HCT116 (cell line): ENCODE measurements around the gene TRABD. TPM values are rescaled to one million over a fixed set of nuclear protein-coding genes. Genes with fewer than 3 reads are reported as not detected.

Experiments
- ATAC-seq: fragments of 200-7000 bp; cut with Tn5 transposase; 2 replicates; pipeline ENCODE4 v1.9.1; 2020; ENCODE audit warnings: mild to moderate bottlenecking, moderate library complexity
- BruUV-seq: library from RNA; stranded (reverse); fragments of 400-500 nt; replicated peaks from 2 replicates; lab custom pipeline; 2021; lab: Mats Ljungman, UMichigan
- CTCF ChIA-PET: fragments of 300-600 bp; sonication (Branson Sonifier 250); formaldehyde crosslinking; loops from one replicate; lab custom pipeline; 2021; ENCODE audit warnings: antibody characterized with exemption; lab: Charles Lee
- POLR2A ChIA-PET: fragments of 300-600, 350-600 bp; sonication (Branson Sonifier 250); formaldehyde crosslinking; loops from one replicate; lab custom pipeline; 2021; ENCODE audit warnings: antibody characterized with exemption; lab: Charles Lee
- RAD21 ChIA-PET, 2 experiments: fragments of 300-600 bp; sonication (Branson Sonifier 250); formaldehyde crosslinking; loops; one replicate each; lab custom pipeline; 2023; ENCODE audit warnings: low total read pairs in 2 of 2; ENCODE audit not compliant: uncharacterized antibody in 2 of 2, unreplicated experiment in 2 of 2, low non-redundant PET in 1 of 2; lab: Charles Lee
- DNase-seq: peaks from one replicate; pipeline ENCODE4 v3.0.0-alpha.2; 2010; ENCODE audit warnings: low read depth, low spot score
- H2AFZ ChIP-seq: fragments of 200-600 bp; shearing (Covaris generic), sonication (generic); 2 replicates; pipeline ENCODE4 v1.6.1; 2017; ENCODE audit warnings: low read depth, mixed run types, mixed read lengths, antibody characterized with exemption, low read length; ENCODE audit not compliant: poor library complexity, severe bottlenecking
- H3K27ac ChIP-seq: 2 replicates; pipeline ENCODE4 v1.5.1; 2012; ENCODE audit warnings: low read depth, low read length
- H3K27me3 ChIP-seq: fragments of 200-600 bp; sonication (generic); 2 replicates; pipeline ENCODE4 v1.6.1; 2016; ENCODE audit warnings: mixed run types, low read length, mixed read lengths; ENCODE audit not compliant: insufficient read depth
- H3K36me3 ChIP-seq, 2 experiments: fragments of 200-500 bp in 1 of 2; fragments of 200-600 bp in 1 of 2; sonication (Bioruptor generic) in 1 of 2; sonication (generic) in 1 of 2; 2 replicates each; pipeline versions ENCODE4 v1.5.1 to v1.6.1; 2014 to 2016; ENCODE audit warnings: low read length in 2 of 2, inconsistent platforms in 1 of 2, mixed read lengths in 1 of 2, mixed run types in 1 of 2; ENCODE audit not compliant: insufficient read depth in 2 of 2, control insufficient read depth in 1 of 2
- H3K4me1 ChIP-seq, 2 experiments: fragments of 200-600 bp in 1 of 2; sonication (generic) in 1 of 2; 2 replicates each; pipeline versions ENCODE4 v1.5.1 to v1.6.1; 2012 to 2017; ENCODE audit warnings: low read length in 2 of 2, inconsistent platforms in 1 of 2, mild to moderate bottlenecking in 1 of 2, mixed read lengths in 1 of 2, mixed run types in 1 of 2, moderate library complexity in 1 of 2; ENCODE audit not compliant: insufficient read depth in 2 of 2, control insufficient read depth in 1 of 2
- H3K4me2 ChIP-seq: fragments of 200-600 bp; sonication (generic); 2 replicates; pipeline ENCODE4 v1.6.1; 2017; ENCODE audit warnings: mixed run types, low read length, mixed read lengths
- H3K4me3 ChIP-seq, 2 experiments: fragments of 200-600 bp in 1 of 2; sonication (generic) in 1 of 2; replicated peaks in 1 of 2; 2 replicates each; pipeline ENCODE4 v1.5.1; 2011 to 2016; ENCODE audit warnings: low read length in 2 of 2, control low read depth in 1 of 2, low read depth in 1 of 2, mild to moderate bottlenecking in 1 of 2, mixed read lengths in 1 of 2, mixed run types in 1 of 2
- H3K79me2 ChIP-seq: fragments of 200-600 bp; sonication (generic); 2 replicates; pipeline ENCODE4 v1.6.1; 2017; ENCODE audit warnings: mild to moderate bottlenecking, mixed run types, low read length, moderate library complexity, mixed read lengths; ENCODE audit not compliant: insufficient read depth
- H3K9ac ChIP-seq: fragments of 200-600 bp; sonication (generic); 2 replicates; pipeline ENCODE4 v1.6.1; 2016; ENCODE audit warnings: low read length, mixed read lengths
- H3K9me2 ChIP-seq: fragments of 200-600 bp; sonication (generic), shearing (Covaris generic); 2 replicates; pipeline ENCODE4 v1.6.1; 2017; ENCODE audit warnings: mixed run types, mild to moderate bottlenecking, moderate library complexity; ENCODE audit not compliant: insufficient read depth
- H3K9me3 ChIP-seq, 2 experiments: fragments of 200-500 bp in 1 of 2; fragments of 200-600 bp in 1 of 2; sonication (Bioruptor generic) in 1 of 2; sonication (generic) in 1 of 2; 2 replicates each; pipeline ENCODE4 v1.6.1; 2014 to 2017; ENCODE audit warnings: low read length in 2 of 2, mixed read lengths in 2 of 2, inconsistent platforms in 1 of 2, low read depth in 1 of 2, mild to moderate bottlenecking in 1 of 2, mixed run types in 1 of 2, moderate library complexity in 1 of 2; ENCODE audit not compliant: control insufficient read depth in 1 of 2, insufficient read depth in 1 of 2
- H4K20me1 ChIP-seq: fragments of 200-600 bp; sonication (generic), shearing (Covaris generic); 2 replicates; pipeline ENCODE4 v1.6.1; 2017; ENCODE audit warnings: mixed run types, mild to moderate bottlenecking, moderate library complexity; ENCODE audit not compliant: insufficient read depth
- ATF3 ChIP-seq: IDR thresholded peaks from 2 replicates; pipeline ENCODE4 v1.6.1; 2012
- EGR1 ChIP-seq: IDR thresholded peaks from 2 replicates; pipeline ENCODE4 v1.6.1; 2012; ENCODE audit warnings: low read depth
- ELF1 ChIP-seq: IDR thresholded peaks from 2 replicates; pipeline ENCODE4 v1.6.1; 2012; ENCODE audit warnings: low read depth, borderline replicate concordance
- EZH2phosphoT487 ChIP-seq: fragments of 200-600 bp; IDR thresholded peaks from 2 replicates; pipeline ENCODE4 v1.6.1; 2018; ENCODE audit warnings: antibody characterized with exemption, borderline replicate concordance
- FOSL1 ChIP-seq: IDR thresholded peaks from 2 replicates; pipeline ENCODE4 v1.6.1; 2012; ENCODE audit warnings: low read depth
- JUND ChIP-seq: IDR thresholded peaks from 2 replicates; pipeline ENCODE4 v1.6.1; 2012
- MAX ChIP-seq: IDR thresholded peaks from 2 replicates; pipeline ENCODE4 v1.6.1; 2012
- POLR2A ChIP-seq: IDR thresholded peaks from 2 replicates; pipeline ENCODE4 v1.7.0; 2011; ENCODE audit warnings: borderline replicate concordance; ENCODE audit not compliant: insufficient read depth, insufficient read length; ENCODE audit errors: extremely low read depth
- RAD21 ChIP-seq: IDR thresholded peaks from 2 replicates; pipeline ENCODE4 v1.6.1; 2012; ENCODE audit warnings: low read depth, mild to moderate bottlenecking
- SIN3A ChIP-seq: IDR thresholded peaks from 2 replicates; pipeline ENCODE4 v1.6.1; 2012; ENCODE audit warnings: low read depth
- SP1 ChIP-seq: IDR thresholded peaks from 2 replicates; pipeline ENCODE4 v1.6.1; 2012; ENCODE audit warnings: low read depth
- SRF ChIP-seq: IDR thresholded peaks from 2 replicates; pipeline ENCODE4 v1.6.1; 2012; ENCODE audit warnings: low read depth
- TCF7L2 ChIP-seq: IDR thresholded peaks from 2 replicates; pipeline ENCODE4 v1.7.0; 2011; ENCODE audit warnings: borderline replicate concordance, inconsistent platforms; ENCODE audit not compliant: insufficient read depth, insufficient read length; ENCODE audit errors: extremely low read depth
- YY1 ChIP-seq: IDR thresholded peaks from 2 replicates; pipeline ENCODE4 v1.6.1; 2011; ENCODE audit warnings: low read length, low read depth, moderate library complexity, mild to moderate bottlenecking; ENCODE audit not compliant: insufficient replicate concordance; ENCODE audit errors: extremely low read depth
- ZBTB33 ChIP-seq: IDR thresholded peaks from 2 replicates; pipeline ENCODE4 v1.6.1; 2011; ENCODE audit warnings: mild to moderate bottlenecking, low read length, moderate library complexity; ENCODE audit not compliant: insufficient replicate concordance; ENCODE audit errors: extremely low read depth
- ZFX ChIP-seq: fragments of 450-650 bp; IDR thresholded peaks from 2 replicates; pipeline ENCODE4 v1.6.1; 2017
- intact Hi-C: fragments of 100-400 bp; cut with micrococcal nuclease; formaldehyde crosslinking; loops from 2 replicates; pipeline ENCODE4 v1.10.0; 2022
- total RNA-seq: library from RNA; stranded (reverse); gene quantifications from one replicate; pipeline ENCODE4 v1.2.1, GENCODE V29; 2021; ENCODE audit not compliant: unreplicated experiment

TRABD gene
- total RNA-seq, 1 experiment from 2014 or later, result 90.3 TPM

GRCh38 chr22:50210378-50211139, 24.8 kb downstream of the TRABD start:
- Histone ChIP-seq H4K20me1 (no peaks in the 10 kb centered on the region), H2AFZ (no peak overlapping the region), H3K27ac (no peak overlapping the region; the same call in 1 of the 2 replicates), H3K79me2 (peaks cover 17% of the 10 kb centered on the region; the same call in 1 of the 2 replicates), H3K36me3 (peaks cover 13 to 18% of the 10 kb centered on the region in 2 experiments), H3K9me2 (no peaks in the 10 kb centered on the region), H3K27me3 (no peaks in the 10 kb centered on the region), H3K4me3 (no peak overlapping the region), H3K9ac (no peak overlapping the region), H3K4me1 (peaks cover 0 to 16% of the 10 kb centered on the region in 2 experiments; a peak in 2 of 4 replicates), H3K4me2 (no peak overlapping the region), H3K9me3 (no peaks in the 10 kb centered on the region)
- no TSS peak for BruUV-seq
- ChIA-PET RAD21 (no interaction called here), CTCF (interaction anchor here (0.9 kb wide), 1 partner anchor 62 kb away, joined by 3 read pairs; no protein-coding TSS in a partner anchor), POLR2A (no interaction called here)
- intact Hi-C loops, result no loop called here
- ATAC-seq, result no peak
- no peak for TF ChIP-seq SRF
- TF ChIP-seq ZFX, result no peak
- TF ChIP-seq TCF7L2, result no peak
- TF ChIP-seq SP1, result no peak
- TF ChIP-seq POLR2A, result no peak
- no peak for TF ChIP-seq JUND
- TF ChIP-seq EZH2phosphoT487, result no peak
- no peak for TF ChIP-seq RAD21
- no peak for TF ChIP-seq EGR1
- TF ChIP-seq ZBTB33, result no peak
- TF ChIP-seq FOSL1, result no peak
- no peak for TF ChIP-seq YY1
- TF ChIP-seq MAX, result no peak
- no peak for TF ChIP-seq SIN3A
- TF ChIP-seq ELF1, result no peak
- TF ChIP-seq ATF3, result no peak
- DNase-seq, result no peak
